ENCODE data around the gene VAV2.

Gene VAV2

DNA sequence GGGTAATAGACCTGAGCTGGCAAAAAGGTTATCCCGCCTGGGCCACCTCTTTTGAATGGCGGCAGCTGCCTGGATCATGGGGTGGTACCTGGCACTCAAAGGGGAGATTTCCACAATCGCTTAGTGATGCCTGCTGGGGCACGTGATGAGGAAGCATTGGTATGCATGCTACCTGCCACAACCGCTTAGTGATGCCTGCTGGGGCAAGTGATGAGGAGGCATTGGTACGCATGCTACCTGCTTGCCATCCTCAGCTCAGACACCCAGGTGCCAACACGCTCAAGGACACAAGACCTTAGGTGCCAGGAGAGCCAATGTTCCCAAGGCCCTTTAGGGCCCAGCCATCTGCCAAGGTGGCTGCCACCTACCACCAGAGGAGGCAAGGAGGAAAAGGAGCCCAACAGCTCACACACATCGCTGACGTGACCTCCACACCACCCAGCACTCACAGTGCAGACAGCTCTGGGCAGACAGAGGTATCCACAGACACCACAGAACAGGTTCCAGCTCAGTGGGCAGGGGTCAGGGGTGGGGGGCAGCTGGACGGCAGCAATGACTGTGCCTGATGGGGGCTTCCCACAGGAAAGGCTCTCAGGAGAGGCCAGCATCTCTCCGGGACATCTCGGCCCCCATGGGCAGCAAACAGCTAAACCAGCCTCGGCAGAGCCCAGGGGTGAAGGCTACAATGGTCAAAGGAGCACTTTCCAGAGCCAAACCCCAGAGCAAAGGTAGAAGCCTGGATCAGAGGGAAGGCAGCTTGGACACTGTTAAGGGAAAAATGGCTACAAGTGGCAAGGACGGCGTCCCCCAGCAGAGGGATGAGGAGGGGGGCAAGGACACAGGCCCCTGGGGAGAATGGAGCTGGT, 210.9 kb downstream of the VAV2 start:
- DNase-seq (ENCODE audit: low read depth), result no peak

DNA sequence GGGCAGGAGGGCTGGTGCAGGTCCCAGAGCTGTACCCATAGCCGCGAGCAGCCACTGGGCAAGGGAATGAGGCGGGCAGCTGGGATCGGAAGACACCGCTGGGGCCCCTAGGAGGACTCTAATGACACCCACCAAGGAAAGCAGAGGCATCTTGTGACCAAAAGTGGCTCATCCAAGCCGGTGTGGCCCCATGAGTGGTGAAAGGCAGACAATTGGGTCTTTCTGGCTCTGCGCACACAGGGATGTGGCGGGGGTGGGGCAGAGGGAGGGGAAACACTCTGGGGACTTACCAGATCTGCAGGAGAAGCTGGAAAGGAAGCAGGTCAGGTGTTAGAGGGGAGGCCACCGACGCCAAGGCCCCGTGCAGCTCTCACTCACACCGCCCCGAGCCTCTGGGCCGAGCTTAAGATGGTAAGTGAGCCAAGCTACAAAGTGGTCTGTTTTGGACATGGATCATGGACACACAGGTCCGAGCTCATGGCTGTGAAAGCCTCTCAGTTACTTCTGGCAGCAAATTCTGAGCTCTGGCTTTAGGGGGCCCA, 211.6 kb downstream of the VAV2 start:
- no peak for DNase-seq (ENCODE audit: low read depth)

DNA sequence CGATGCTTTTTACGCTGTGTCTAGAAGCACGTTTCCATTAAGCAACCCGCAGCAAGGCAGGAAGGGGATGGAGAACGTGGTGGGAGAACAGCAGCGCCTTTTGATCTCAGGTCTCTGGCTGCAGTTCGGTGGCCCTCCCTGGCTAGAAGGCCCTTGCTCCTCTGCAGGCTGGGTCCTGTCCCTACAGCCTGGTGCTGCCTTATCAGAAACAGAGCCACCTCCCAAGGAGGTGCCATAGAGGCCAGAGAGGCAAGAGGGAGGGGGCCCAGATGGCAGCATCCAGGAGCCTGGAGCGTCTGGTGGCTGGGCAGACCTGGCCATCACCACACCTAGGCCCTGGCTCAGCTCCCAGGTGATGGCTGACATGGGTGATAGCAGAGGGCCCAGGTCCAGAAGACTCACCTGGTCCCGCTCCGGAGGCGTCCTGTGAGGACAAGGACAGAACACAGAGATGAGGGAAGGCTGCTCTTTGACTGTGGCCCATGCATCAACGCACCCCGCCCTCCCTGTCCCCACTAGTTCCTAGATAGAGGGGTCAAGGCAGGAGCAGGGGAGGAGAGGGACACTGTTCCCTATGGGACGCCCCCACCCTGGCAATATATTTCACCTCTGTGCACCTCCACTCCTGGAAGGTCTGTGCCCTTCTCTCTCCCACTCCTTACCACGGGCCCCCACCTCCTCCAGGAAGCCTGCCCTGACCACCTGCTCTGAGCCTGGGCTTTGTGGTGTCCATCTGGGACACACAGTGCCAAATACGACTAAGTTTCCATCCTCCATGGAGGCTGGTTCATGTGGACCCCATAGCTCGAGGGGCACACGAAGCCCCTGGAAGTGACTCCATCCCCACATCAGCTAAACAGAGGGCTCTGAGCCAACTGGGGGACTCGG, 212.4 kb downstream of the VAV2 start:
- no peak for DNase-seq (ENCODE audit: low read depth)

DNA sequence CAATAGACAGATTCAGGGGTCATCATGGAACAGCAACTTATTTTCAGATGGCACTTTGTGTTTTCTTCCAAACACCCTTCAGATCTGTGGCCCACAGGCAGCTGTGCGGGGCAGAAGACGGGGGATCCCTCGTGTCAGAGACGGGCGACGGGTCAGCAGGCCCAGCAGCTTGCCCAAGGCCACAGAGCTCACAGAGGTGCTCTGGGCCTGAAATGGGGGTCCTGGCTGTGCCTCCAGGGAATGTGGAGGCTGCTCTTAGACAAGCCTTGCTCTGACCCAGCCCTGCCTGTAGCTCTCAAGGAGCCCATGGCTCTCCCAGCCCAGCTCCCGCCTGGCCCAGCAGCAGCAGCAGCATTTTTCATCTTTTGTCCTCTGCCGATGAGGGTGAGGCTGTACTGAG, 213.0 kb downstream of the VAV2 start:
- no peak for DNase-seq (ENCODE audit: low read depth)

DNA sequence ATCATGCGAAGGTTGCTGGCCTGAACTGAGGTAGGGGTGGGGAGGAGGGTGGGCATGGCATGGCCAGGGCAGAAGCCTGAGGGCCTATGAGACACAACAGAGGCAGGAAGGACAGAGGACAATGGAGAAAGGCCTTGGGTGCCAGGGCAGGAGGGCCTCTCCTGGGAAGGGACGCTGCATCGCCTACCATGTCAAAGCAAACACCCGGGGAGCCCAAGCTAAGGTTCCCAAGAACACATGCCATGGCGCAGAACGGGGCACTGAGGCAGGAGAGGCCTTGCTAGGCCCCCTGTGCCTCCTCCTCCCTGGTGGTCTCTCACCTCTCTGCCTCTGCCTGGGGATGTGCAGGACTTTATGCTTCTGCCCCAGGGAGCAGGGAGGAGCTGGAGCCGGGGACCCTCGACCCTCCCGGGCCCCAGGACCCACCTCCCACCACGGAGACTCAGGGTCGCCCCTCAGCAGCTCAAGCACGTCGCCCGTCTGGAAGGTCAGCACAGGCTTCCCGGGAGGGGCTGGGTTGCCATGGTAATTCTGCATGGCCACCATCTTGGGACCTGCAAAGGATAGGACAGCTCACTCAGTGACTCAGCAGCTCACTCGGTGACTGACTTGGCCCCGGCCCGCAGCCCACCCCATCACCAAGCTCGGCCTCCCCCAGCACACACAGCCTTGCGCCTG, 213.6 kb downstream of the VAV2 start:
- DNase-seq (ENCODE audit: low read depth), result no peak

DNA sequence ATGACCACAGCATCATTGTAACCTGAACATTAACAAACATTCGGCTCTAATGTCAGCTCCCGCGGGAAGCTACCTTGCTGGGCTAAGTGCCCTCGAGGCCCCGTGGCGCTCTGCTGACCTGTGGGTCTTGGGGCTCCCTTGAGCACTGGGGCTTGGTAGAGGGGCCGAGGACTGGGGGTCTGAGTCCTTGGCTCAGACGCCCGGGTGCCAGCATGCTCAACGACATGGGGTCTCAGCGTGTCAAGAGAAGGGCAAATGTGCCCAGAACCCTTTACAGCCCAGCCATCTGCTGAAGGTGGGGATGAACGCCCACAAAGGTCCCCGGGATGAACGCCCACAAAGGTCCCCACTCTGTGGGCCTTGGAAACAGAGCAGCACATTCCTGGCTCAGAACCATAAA, 214.3 kb downstream of the VAV2 start:
- no peak for DNase-seq (ENCODE audit: low read depth)

DNA sequence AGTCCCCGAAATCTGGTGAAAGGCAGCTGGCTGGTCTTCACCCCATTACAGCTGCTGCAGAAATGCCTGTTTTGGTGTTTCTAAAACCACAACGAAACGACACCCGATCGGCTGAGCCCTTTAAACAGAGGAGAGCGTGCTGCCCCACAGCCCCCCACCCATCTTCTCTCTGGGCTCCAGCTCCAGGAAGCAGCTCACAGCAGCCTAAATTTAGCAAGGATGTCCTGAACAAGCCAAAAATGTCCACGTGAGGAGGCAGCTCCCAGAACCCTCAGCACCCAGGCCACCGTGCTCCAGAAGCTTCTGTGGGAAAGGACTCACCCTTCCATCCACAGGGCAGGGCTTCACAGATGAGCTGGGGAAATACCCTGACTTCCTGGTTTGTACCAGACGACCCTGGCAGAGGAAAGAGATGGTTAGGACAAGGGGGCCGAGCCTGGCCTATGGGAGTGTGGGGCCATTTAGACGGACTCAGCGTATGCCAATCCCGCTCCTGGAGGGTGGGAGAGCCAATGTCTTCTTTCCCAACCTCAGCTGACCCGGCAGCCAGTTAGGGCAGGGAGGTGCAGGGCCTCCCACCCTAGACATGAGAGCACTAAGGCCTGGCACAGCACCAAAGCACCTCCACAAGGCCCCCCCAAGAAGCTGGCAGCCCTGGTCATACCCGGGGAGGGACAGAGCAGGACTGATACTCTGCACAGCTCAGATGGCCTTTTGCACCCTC, 214.9 kb downstream of the VAV2 start:
- no peak for DNase-seq (ENCODE audit: low read depth)

DNA sequence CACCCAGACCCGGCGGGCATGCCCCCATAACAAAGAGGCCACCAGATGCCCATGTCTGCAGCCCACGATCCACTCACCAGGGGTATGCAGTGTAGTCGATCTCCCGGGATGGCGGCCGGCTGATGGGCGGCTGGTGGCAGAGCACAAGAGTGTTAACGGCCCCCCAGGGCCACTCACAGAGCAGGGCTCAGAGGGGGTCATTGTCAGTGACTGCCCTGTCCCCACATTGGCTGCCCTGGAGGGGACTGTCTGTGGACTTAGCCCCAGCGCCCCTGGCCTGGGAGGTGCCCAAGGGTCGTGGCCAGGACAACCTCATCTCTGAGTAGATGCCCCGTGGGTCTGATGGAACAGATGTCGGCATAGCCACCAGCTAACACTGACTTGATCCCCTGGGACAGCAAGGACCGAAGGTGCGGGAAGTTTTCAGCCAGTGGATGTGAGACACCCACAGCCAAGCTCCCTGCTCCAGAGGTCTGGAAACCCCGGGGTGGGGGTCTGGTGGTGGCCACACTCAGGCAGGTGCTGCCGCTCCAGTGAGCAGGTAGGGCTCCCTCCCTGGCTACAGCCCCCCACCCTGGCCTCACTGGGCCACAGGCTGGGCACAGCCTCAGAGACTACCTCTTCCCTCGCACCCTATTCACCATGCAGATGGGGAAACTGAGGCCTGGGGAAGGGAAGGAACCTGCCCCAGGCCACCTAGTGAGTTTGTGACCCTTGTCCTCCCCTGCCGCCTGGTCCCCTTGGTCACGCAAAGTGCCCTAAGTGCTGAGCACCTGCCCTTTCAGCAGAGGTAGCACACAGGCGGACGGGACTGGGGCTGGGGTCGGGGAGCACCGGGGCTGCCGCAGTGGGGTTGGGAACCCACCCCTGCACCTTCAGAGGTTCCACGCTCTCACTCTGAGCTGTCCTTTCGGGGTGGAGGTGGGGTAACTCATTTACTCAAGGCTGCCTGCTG, 215.9 kb downstream of the VAV2 start:
- DNase-seq (ENCODE audit: low read depth), result no peak

DNA sequence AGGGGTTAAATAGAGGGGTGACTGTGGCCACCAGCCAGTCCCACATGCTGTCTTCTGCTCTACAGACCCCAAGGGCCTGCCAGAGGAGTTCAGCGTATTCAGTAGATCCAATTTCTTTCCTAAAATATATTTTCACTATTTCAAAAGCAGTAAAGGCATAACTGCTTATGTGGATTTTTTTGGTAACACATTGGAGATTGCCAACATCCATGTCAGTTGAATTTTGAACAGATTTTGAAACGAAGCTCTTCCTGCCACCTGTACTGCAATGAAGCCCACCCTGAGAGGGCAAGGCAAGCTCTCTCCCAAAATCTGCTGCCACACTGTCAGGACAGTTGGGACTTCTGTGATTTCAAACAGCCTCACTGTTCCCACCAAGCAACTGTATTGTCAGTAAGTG, 216.8 kb downstream of the VAV2 start:
- no peak for DNase-seq (ENCODE audit: low read depth)

DNA sequence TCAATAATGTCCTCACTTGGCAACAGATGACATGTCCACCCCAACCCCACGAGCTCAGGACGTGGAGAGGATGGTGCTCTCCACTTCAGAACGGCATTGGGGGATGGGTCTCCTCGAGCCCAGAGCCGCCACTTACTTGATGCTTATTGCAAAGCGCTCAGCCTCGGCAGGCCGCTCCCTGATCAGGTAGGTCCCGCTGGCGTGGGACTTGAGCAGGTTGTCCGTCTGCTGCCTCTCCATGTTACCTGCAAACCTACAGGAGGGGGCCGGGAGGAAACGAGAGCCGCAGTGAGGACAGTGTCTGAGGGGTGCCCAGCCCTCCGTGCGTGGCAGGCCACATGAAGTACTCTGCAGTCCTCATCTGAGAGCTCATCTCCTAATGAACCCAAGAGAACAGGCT, 217.3 kb downstream of the VAV2 start:
- DNase-seq (ENCODE audit: low read depth), result no peak

DNA sequence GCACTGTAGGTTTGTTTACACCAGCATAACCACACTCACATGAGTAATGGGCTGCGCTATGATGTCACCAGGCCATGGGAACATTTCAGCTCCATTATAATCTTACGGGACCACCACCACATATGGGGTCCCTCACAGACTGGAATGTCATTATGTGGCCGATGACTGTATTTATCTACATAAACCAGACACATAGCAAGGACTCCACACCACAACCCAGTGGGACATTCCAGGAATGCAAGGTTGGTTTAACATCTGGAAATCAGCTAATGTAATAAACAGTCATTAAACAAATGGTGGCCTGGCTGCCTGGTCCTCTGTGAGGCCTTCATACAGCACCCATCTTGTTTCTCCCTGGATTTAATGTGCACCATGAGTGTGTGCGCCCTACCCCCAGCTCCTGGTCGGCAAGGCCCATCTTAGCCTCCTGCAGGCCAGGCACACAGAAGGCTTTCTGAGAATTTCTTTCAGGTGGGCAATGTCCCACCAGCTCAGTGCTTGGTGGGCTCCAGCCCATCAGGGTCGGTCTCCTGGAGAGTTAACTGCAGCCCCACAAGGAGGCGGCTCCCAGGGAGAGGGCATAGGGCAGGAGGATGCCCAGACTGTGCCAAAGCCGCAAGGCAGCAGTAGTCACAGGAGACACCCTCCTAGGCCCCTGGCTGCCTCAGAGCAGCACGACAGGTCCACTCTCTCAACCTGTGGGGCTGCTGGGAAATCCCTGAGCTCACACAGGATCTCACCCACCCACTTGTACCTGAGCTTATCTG, 218.1 kb downstream of the VAV2 start:
- no peak for DNase-seq (ENCODE audit: low read depth)

DNA sequence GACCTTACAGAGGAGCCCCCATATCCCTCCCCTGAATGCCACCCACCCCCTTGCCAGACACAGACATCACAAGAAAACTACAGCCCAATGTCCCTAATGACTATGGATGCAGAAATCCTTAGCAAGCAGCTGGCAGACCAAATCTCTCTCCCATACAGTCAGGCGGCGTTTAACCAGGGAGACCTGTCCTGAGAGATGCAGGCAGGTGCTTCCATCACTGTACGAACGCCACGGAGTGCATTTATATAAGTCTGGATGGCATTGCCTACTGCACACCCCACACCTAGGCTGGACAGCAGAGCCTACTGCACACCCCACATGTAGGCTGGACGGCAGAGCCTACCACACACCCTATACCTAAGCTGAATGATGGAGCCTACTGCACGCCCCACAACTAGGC, 219.5 kb downstream of the VAV2 start:
- no peak for DNase-seq (ENCODE audit: low read depth)

DNA sequence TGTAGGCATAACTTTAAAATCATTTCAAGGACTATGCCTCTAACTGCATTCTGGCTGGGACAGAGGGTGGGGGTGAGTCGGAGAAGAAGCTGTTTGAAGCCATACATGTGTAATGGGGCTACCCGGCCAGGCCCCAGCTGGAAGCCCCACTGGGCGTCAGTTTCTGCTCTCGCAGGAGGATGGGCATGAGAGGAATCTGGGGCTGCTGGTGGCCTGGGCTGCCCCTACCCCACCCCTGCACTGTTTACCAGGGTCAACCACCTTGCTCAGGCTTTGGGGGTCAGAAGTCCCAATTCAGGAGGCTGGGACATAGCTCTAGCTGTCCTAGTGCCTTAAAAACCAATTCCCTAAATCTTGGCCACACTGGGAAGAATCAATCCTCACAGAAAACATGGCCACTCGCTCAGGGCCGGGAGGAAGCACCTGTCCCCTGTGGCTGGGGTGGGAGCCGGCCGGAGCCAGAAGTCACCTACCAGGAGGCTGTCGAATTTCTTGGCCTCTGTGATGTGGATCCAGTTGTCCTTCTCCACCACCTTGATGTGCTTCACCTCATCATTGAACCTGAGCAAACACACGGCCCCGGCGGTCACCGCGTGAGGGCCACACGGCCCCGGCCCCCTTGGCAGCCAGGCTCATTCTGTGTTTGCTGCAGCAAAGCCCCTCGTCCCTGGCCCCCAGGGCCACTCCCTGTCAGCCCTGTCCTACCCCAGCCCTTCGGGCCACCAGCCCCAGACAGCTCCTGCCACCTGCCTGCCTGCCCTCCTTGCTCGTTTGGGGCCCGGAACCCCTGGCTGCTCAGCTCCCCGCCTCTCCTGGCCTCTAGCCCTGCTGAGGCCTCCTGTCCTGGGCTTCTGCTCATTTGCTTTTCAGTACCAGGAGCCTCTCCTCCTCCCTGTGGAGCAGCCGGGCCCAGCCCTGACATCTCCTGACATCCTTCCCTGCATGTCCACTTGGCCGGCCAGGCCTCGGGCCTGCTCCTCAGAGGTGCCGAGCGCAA, 220.3 kb downstream of the VAV2 start:
- no peak for DNase-seq (ENCODE audit: low read depth)

DNA sequence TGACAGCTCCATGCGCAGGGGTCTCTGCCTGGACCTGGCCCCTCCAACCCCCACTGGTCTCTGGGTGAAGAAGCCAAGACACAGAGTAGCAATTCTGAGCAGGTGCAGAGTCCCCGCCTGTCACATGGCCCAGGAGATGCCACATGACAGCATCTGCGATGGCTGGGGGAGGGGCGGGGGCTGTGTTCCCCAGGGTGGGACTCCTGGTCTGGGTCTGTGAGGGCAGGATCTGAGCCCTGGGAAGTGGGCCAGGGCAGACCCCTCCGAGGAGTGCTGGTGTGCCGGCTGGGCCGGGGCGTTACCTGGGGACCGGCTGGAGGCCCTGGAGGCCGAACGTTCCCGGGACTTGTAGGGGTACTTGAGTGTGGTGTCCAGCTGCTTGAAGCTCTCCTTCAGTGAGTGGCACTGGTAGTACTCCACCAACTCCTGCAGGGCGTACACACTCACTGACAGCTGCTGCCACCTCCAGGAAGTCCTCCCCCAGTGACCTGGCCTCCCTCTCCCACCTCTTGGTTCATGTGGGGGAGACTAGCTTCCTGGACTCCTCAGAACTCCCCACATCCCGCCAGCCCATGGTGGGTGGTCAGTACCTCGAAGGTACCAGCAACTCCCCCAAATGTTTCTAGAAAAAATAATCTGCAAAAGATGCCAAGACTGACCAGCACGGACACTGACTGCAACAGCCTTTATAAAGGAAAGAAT, 221.9 kb downstream of the VAV2 start:
- no peak for DNase-seq (ENCODE audit: low read depth)

DNA sequence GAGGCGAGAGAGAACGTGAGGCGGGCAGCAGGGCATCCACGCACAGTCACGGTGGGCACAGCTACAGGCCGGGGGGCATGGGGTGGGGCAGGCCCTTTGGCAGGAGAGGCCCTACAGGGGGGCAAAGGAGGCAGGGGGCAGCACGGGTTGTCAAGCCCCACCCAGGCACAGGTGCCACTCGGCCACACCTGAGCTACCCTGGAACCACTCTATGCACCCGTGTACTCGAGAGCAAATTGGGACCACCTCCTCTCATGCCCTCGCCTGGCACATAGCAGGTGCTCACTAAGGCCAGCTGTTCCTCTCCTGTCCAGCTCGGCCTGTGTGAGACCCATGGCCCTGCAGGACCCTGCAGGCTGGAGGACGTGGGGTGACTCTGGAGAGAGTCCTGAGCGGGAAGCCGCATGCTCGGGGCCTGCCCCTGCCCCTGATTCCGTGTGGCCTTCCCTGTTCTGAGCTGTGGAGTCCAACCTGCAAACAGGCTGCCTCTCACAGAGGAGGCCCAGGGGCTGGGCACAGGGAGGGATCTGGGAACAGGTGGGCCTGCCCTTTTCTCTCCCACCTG, 222.5 kb downstream of the VAV2 start:
- DNase-seq (ENCODE audit: low read depth), result no peak

DNA sequence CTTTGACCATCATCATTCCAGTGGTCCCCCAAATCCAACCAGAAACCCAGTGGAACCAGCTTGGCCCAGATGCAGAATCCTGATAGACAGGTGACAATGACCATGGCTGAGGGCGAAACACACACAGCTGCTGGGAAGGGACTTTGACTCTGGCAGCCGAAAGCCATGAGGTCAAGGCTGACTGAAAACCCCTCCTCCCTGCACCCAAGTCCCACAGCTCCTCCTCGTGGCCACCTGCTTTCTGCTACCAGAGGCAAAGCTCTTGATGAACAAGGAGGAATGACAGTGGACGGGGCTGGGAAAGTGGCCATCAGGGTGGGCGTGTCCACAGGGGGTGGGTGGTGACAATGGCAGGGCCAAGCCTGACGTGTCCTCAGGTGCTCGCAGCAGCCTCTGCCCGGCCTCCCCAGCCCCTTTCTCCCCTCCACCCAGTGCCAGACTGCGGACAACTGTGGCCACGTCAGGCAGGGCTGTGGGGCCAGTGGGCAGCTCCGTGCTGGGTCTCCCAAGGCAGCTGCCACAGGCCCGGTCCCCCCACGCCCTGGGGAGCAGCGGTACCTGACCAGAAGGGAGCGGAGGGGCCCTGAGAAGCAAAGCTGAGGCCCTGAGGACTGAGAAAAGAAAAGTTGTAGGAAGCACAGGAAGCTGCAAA, 223.1 kb downstream of the VAV2 start:
- no peak for DNase-seq (ENCODE audit: low read depth)

DNA sequence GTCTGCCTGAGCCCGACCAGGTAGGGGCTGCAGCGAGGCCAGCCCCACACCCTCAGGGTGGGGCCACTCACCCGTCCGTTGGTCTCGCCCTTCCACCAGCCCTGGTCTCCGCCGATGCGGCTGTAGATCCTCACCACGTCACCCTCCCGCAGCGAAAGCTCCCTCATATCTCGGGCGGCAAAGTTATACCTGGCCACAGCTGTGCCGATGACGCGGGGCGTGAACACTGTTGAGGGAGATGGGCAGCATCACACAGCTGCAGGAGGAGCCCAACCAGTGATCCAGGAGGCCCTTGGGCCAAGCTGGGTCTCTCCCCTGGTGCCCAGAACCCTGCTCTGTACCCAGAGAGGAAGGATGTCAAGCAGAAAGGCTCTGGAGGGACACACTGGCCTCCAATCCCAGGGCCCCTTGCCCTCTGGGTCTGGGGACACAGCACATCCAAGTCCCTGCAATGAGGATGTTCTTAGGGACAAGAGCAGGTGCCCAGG, 223.7 kb downstream of the VAV2 start:
- no peak for DNase-seq (ENCODE audit: low read depth)

All from activated T-cell treated with anti-CD3 and anti-CD28 coated beads for 24 hours (primary cell).